NCI-H1048 (cell line): Measurements from ENCODE around the gene LRRC3B.
A peak's percentile ranks its signal among the peaks of the same experiment; 100 is the strongest.

ENCODE experiments used
- DNase-seq: peaks from one replicate; lab custom pipeline; 2025; lab: John Stamatoyannopoulos, UW

LRRC3B gene

GRCh38 chr3:26712211-26713026 lies 89.8 kb downstream of the LRRC3B start:
- DNase-seq = peak; percentile 41

- DNase-seq = no peak
Measured at GRCh38 chr3:26713091-26713490, 90.5 kb downstream of the LRRC3B start.

- DNase-seq = no peak
Measured at GRCh38 chr3:26714485-26714884, 91.9 kb downstream of the LRRC3B start.

- no peak for DNase-seq
Measured at GRCh38 chr3:26715431-26715830, 92.9 kb downstream of the LRRC3B start.

- DNase-seq = no peak
Measured at GRCh38 chr3:26718315-26718714, 95.7 kb downstream of the LRRC3B start.

- DNase-seq = no peak
Measured at GRCh38 chr3:26719134-26719533, 96.6 kb downstream of the LRRC3B start.

GRCh38 chr3:26721047-26721446 lies 98.5 kb downstream of the LRRC3B start:
- no peak for DNase-seq

GRCh38 chr3:26731843-26732242 lies 109.3 kb downstream of the LRRC3B start:
- no peak for DNase-seq

GRCh38 chr3:26750263-26750662 lies 127.7 kb downstream of the LRRC3B start:
- no peak for DNase-seq

- DNase-seq = no peak
Measured at GRCh38 chr3:26752466-26752865, 129.9 kb downstream of the LRRC3B start.

- no peak for DNase-seq
Measured at GRCh38 chr3:26753095-26753494, 130.5 kb downstream of the LRRC3B start.

- DNase-seq = no peak
Measured at GRCh38 chr3:26757978-26758377, 135.4 kb downstream of the LRRC3B start.
